Measurements from ENCODE around the gene RALGAPA2.

GRCh38 chr20:20740541-20740940 is 28.1 kb upstream of the RALGAPA2 start:
- TF ChIP-seq CTCF (IDR thresholded peaks at IDR 0.05; ENCODE audit: low read length) (no peak), EZH2 (IDR thresholded peaks at IDR 0.05; ENCODE audit: borderline replicate concordance, low read length) (no peak)

All from OCI-LY1 (cell line).